ENCODE results near the gene TOM1. TPM values are rescaled to one million over a fixed set of nuclear protein-coding genes. Genes with fewer than 3 reads are reported as not detected.

The TOM1 gene
- total and polyA plus RNA-seq, 9 donors = 25.6 to 34.9 (median 29.8) TPM

DNA sequence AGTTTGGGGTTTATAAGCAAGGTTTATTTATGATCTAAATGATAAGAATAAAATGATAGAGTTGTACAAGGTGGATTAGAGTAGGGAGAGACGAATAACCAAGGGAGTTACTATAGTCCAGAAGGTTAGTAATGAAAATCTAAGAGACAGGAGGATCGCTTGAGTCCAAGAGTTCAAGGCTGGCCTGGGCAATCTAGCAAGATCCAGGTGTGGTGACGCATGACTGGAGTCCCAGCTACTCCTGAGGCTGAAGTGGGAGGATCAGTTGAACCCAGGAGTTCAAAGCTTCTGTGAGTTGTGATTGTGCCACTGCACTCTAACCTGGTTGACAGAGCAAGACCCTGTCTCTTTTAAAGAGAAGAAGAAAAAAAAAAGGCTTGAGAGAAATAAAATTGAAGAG lies 30.1 kb upstream of the TOM1 start:
- WGBS (ENCODE audit: insufficient coverage) = 93% methylated on average over 3 of the region's 3 CpGs
- no peak overlapping the region for H3K27ac ChIP-seq (ENCODE audit: low read length)
- no peak for DNase-seq
- H3K4me3 ChIP-seq (ENCODE audit: low read length) = no peak overlapping the region
- H3K4me1 ChIP-seq (ENCODE audit: control insufficient read depth, insufficient read depth, low read length) = no peaks in the 10 kb centered on the region
- no peaks in the 10 kb centered on the region for H3K9me3 ChIP-seq (replicated peaks; ENCODE audit: control insufficient read depth, low read depth, low read length)
- H3K36me3 ChIP-seq (ENCODE audit: control insufficient read depth, insufficient read depth, low read length) = peaks cover 55% of the 10 kb centered on the region
- H3K27me3 ChIP-seq (ENCODE audit: control insufficient read depth, insufficient read depth, low read length) = no peaks in the 10 kb centered on the region

DNA sequence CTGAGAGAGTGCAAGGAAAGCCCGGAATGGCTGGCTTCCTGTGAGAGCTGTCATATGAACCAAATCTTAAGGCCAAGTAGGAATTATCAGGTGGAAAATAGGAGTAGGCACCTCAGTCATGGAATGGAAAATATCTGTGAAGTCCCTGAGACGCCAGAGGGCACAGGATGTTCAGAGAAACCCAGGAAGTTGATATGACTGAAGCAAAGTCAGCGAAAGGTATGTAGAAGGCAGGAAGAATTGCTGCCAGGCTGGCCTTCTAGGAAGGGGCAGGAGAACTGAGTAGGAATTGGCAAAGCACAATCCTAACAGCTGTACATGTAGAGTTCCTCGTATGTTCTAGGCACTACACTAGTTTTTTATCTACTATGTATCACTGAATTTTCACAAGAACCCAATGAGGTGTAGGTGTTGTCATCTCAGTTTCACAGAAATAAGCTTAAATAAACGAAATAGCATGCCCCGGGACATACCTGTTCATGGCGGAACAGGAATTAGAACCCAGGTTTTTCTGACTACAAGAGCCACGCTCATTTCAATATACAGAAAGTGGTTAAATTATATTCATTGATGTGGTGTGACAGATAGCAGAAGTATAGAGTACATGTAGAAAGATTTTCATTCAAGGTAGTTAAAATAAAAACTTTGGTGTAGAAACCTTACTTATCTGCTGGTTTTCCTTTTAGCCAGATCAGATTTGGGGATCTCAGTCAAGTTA lies 25.4 kb upstream of the TOM1 start:
- H3K27ac ChIP-seq (ENCODE audit: low read length) = no peak overlapping the region
- WGBS (ENCODE audit: insufficient coverage) = 94% methylated on average over 3 of the region's 8 CpGs

DNA sequence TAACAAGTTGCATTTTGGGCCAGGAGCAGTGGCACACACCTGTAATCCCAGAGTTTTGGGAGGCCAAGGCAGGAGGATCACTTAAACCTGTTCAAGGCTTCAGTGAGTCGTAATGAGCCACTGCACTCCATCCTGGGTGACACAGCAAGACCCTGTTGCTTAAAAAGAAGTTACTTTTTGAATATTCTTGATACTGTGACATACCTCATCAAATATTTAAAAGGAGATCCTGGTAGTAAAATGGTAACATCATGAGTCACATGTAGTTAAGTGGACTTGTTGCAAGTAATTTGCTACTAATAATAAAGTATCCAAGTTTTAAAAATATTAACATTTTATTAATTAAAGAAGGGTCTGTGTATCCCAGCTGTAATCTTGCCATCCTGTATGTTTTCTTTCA lies 24.1 kb upstream of the TOM1 start:
- DNase-seq = no peak
- WGBS (ENCODE audit: insufficient coverage) = no CpG with 5 or more reads among the region's 1 CpG
- H3K4me1 ChIP-seq (ENCODE audit: control insufficient read depth, insufficient read depth, low read length) = no peaks in the 10 kb centered on the region
- no peak overlapping the region for H3K27ac ChIP-seq (ENCODE audit: low read length)
- no peaks in the 10 kb centered on the region for H3K9me3 ChIP-seq (replicated peaks; ENCODE audit: control insufficient read depth, low read depth, low read length)
- H3K36me3 ChIP-seq (ENCODE audit: control insufficient read depth, insufficient read depth, low read length) = peaks cover 19% of the 10 kb centered on the region
- no peak overlapping the region for H3K4me3 ChIP-seq (ENCODE audit: low read length)
- H3K27me3 ChIP-seq (ENCODE audit: control insufficient read depth, insufficient read depth, low read length) = no peaks in the 10 kb centered on the region

More for the DNA sequence above, 25.4 kb upstream of the TOM1 start:
- DNase-seq = no peak
- H3K27me3 ChIP-seq (ENCODE audit: control insufficient read depth, insufficient read depth, low read length) = no peaks in the 10 kb centered on the region
- H3K9me3 ChIP-seq (replicated peaks; ENCODE audit: control insufficient read depth, low read depth, low read length) = no peaks in the 10 kb centered on the region
- H3K4me1 ChIP-seq (ENCODE audit: control insufficient read depth, insufficient read depth, low read length) = no peaks in the 10 kb centered on the region
- H3K36me3 ChIP-seq (ENCODE audit: control insufficient read depth, insufficient read depth, low read length) = peaks cover 27% of the 10 kb centered on the region
- no peak overlapping the region for H3K4me3 ChIP-seq (ENCODE audit: low read length)

DNA sequence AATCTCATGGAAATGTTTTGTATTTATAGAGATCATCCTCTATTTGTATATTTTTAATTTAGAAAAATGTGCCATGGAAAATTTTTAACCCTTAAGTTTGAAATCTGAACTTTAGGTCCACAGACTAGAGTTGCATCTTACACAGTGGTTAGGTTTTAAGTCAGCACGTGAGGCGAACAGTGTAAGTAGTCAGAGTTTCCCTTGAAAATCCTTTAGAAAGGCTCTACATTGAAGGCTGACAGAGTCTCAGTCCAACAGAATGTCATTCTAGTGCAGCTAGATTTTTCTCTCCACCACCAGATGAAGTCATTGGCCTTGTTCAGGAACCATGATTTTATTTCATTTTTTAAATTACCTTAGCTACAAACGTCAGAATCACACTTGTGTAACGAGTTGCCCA lies 23.7 kb upstream of the TOM1 start:
- Histone ChIP-seq H3K4me1 (ENCODE audit: control insufficient read depth, insufficient read depth, low read length) (no peaks in the 10 kb centered on the region), H3K36me3 (ENCODE audit: control insufficient read depth, insufficient read depth, low read length) (peaks cover 19% of the 10 kb centered on the region), H3K4me3 (ENCODE audit: low read length) (no peak overlapping the region), H3K27me3 (ENCODE audit: control insufficient read depth, insufficient read depth, low read length) (no peaks in the 10 kb centered on the region), H3K9me3 (replicated peaks; ENCODE audit: control insufficient read depth, low read depth, low read length) (no peaks in the 10 kb centered on the region), H3K27ac (ENCODE audit: low read length) (no peak overlapping the region)
- no peak for DNase-seq
- WGBS (ENCODE audit: insufficient coverage) = 100% methylated on average over 1 of the region's 4 CpGs

DNA sequence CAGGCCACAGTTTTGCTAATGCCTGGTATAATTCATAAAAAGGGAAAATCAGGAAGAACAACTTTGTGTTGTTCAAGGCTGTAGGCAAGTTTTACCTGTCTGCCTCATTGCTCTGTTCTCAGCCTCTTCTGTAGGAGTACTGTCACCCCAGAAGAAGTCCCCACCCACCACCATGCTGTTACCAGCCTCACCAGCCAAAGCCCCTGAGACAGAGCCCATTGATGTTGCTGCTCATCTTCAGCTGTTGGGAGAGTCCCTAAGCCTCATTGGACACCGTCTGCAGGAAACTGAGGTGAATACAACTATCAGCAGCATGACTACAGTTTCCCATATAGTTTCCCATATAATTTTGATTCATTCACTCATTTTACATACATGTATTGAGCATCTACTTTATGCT lies 11.6 kb upstream of the TOM1 start:
- no peak overlapping the region for H3K27ac ChIP-seq (ENCODE audit: low read length)
- DNase-seq = no peak
- WGBS (ENCODE audit: insufficient coverage) = 100% methylated on average over 1 of the region's 1 CpG
- H3K4me1 ChIP-seq (ENCODE audit: control insufficient read depth, insufficient read depth, low read length) = no peaks in the 10 kb centered on the region
- H3K27me3 ChIP-seq (ENCODE audit: control insufficient read depth, insufficient read depth, low read length) = no peaks in the 10 kb centered on the region
- peaks cover 44% of the 10 kb centered on the region for H3K36me3 ChIP-seq (ENCODE audit: control insufficient read depth, insufficient read depth, low read length)
- H3K9me3 ChIP-seq (replicated peaks; ENCODE audit: control insufficient read depth, low read depth, low read length) = no peaks in the 10 kb centered on the region
- no peak overlapping the region for H3K4me3 ChIP-seq (ENCODE audit: low read length)

DNA sequence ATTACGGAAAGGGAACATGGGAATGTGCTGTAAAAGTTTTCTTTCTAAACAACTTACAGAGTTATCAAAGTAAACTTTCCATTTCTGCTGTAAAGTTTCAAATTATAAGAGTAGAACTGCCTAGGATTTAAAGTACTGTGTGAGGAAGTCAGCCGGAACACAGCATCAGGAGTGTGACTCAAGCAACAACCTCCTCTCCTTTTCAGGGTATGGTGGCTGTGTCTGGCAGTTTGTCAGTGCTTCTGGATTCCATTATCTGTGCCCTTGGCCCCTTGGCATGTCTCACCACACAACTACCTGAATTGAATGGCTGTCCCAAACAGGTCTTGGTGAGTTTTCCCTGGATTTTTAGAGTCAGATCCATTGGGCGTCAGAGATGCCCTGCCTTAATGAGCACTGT lies 6.9 kb upstream of the TOM1 start:
- H3K36me3 ChIP-seq (ENCODE audit: control insufficient read depth, insufficient read depth, low read length) = peaks cover 49% of the 10 kb centered on the region

DNA sequence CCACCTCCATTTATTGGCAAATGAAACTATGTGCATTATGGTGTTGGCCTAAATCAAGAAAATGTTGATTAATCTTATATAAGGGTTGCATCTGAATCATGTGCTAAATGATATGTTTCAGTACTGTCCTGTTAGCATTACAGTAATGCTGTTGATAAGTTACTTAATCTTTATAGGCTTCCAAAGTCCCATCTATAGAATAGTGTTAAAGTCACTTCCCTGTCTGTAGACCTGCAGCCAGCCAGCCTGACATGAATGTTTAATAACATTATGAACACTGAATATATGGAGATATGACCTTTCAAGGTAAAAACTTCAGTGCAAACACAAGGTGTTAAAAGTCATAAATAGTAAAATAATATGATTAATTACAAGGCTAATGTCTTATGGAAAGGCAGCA lies 3.6 kb upstream of the TOM1 start:
- H3K9me3 ChIP-seq (replicated peaks; ENCODE audit: control insufficient read depth, low read depth, low read length) = no peaks in the 10 kb centered on the region
- H3K4me1 ChIP-seq (ENCODE audit: control insufficient read depth, insufficient read depth, low read length) = peaks cover 12% of the 10 kb centered on the region
- H3K4me3 ChIP-seq (ENCODE audit: low read length) = no peak overlapping the region
- DNase-seq = no peak
- peaks cover 37% of the 10 kb centered on the region for H3K36me3 ChIP-seq (ENCODE audit: control insufficient read depth, insufficient read depth, low read length)
- no peak overlapping the region for H3K27ac ChIP-seq (ENCODE audit: low read length)
- H3K27me3 ChIP-seq (ENCODE audit: control insufficient read depth, insufficient read depth, low read length) = no peaks in the 10 kb centered on the region

More for the DNA sequence above, 6.9 kb upstream of the TOM1 start:
- Histone ChIP-seq H3K4me1 (ENCODE audit: control insufficient read depth, insufficient read depth, low read length) (no peaks in the 10 kb centered on the region), H3K27ac (ENCODE audit: low read length) (no peak overlapping the region), H3K4me3 (ENCODE audit: low read length) (no peak overlapping the region), H3K27me3 (ENCODE audit: control insufficient read depth, insufficient read depth, low read length) (no peaks in the 10 kb centered on the region), H3K9me3 (replicated peaks; ENCODE audit: control insufficient read depth, low read depth, low read length) (no peaks in the 10 kb centered on the region)
- WGBS (ENCODE audit: insufficient coverage) = 100% methylated on average over 1 of the region's 3 CpGs
- DNase-seq = no peak

DNA sequence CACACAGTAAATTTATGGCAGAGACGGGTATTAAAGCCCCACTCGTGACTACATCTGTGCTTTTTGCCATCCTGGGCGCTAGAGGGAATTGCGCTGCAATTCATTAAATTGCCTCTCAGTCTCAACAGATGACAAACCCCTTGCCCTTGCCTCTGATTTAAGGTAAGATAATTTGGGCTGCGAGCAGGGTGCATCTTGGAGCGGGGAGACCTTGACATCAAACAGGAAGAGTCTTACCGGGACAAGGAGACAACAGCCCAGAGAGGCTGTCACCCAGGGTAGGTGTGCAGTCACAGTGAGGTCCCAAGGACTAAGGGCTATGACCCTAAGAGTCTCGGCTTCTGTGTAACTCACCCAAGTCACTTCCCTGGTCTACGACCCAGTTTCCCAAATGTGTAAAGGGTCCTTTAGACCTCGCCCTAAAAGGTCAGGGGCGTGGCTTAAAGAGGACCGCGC lies 449 bp upstream of the TOM1 start:
- Histone ChIP-seq H3K36me3 (ENCODE audit: control insufficient read depth, insufficient read depth, low read length) (peaks cover 12% of the 10 kb centered on the region), H3K4me1 (ENCODE audit: control insufficient read depth, insufficient read depth, low read length) (peaks cover 15% of the 10 kb centered on the region), H3K4me3 (ENCODE audit: low read length) (peak overlapping the region; percentile 83), H3K27me3 (ENCODE audit: control insufficient read depth, insufficient read depth, low read length) (no peaks in the 10 kb centered on the region), H3K27ac (ENCODE audit: low read length) (peak overlapping the region; percentile 97), H3K9me3 (replicated peaks; ENCODE audit: control insufficient read depth, low read depth, low read length) (no peaks in the 10 kb centered on the region)
- WGBS (ENCODE audit: insufficient coverage) = 8% methylated on average over 11 of the region's 13 CpGs
- DNase-seq = peak; percentile 57

DNA sequence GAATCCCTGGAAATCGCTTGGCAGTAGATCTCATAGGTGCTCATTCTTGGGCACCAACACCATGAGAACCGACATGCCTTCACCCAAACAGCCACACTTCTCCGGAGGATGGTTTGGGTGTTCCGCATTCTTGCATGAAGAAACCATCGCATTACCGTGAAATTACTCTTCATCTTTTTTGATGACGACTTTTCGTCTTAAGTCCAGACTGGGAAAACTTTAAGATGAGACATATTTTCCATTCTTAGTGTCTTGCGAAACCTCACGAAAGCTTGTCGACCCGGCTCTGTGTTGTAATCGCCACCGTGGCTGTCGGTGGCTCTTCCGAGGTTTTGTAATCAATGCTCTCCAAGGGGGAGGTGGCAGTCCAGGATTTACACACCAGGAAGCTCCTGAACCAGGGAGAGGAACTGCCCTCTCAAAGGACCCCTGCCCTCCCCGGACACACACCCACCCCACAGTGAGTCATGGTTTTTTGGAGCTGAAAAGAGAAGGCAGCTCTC lies 1.7 kb downstream of the TOM1 start:
- Histone ChIP-seq H3K27ac (ENCODE audit: low read length) (no peak overlapping the region), H3K4me3 (ENCODE audit: low read length) (no peak overlapping the region), H3K36me3 (ENCODE audit: control insufficient read depth, insufficient read depth, low read length) (peaks cover 4% of the 10 kb centered on the region), H3K4me1 (ENCODE audit: control insufficient read depth, insufficient read depth, low read length) (peaks cover 15% of the 10 kb centered on the region), H3K9me3 (replicated peaks; ENCODE audit: control insufficient read depth, low read depth, low read length) (no peaks in the 10 kb centered on the region), H3K27me3 (ENCODE audit: control insufficient read depth, insufficient read depth, low read length) (no peaks in the 10 kb centered on the region)
- DNase-seq = peak; percentile 65
- WGBS (ENCODE audit: insufficient coverage) = 84% methylated on average over 7 of the region's 17 CpGs

DNA sequence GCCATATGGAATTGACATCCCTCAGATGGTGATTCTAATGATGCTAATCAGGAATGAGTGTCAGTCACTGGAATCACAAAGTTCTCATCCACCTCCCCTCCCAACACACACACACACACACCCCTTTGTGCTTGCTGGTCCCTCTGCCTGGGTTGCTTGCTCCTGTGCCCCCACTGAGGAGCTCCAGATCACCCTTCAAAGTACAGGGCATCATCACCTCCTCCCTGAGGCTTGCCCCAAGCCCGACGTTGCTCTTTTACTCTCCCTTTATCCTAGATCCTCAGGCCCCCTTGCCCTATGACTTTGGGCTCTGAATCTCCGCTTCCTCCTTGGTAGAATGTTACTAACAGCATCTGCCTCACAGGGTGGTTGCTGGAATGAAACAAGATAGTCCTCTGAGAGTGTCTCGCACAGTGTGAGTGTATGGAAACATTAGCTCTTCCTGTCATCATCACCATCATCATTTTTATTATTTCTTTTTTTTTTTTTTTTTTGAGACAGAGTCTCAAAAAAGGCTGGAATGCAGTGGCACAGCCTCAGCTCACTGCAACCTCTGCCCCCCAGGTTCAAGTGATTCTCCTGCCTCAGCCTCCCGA lies 3.4 kb downstream of the TOM1 start:
- Histone ChIP-seq H3K4me3 (ENCODE audit: low read length) (no peak overlapping the region), H3K9me3 (replicated peaks; ENCODE audit: control insufficient read depth, low read depth, low read length) (no peaks in the 10 kb centered on the region), H3K4me1 (ENCODE audit: control insufficient read depth, insufficient read depth, low read length) (peaks cover 24% of the 10 kb centered on the region), H3K27me3 (ENCODE audit: control insufficient read depth, insufficient read depth, low read length) (no peaks in the 10 kb centered on the region), H3K27ac (ENCODE audit: low read length) (no peak overlapping the region), H3K36me3 (ENCODE audit: control insufficient read depth, insufficient read depth, low read length) (no peaks in the 10 kb centered on the region)
- no CpG with 5 or more reads among the region's 5 CpGs for WGBS (ENCODE audit: insufficient coverage)
- no peak for DNase-seq

Measured in muscle of leg (tissue), 11 donors.